Measurements from ENCODE around the gene EFNB2. TPM values are rescaled to one million over a fixed set of nuclear protein-coding genes. Genes with fewer than 3 reads are reported as not detected.

The EFNB2 gene
- total RNA-seq, 2 experiments from 2014 or later = 0.14 TPM; not detected in 1

GRCh38 chr13:106443607-106444322, 91.7 kb downstream of the EFNB2 start:
- no peak overlapping the region for H3K27ac Mint-ChIP-seq
- no peak overlapping the region for H3K4me3 Mint-ChIP-seq
- peaks cover 7% of the 10 kb centered on the region for H3K27me3 Mint-ChIP-seq
- no peaks in the 10 kb centered on the region for H3K4me1 Mint-ChIP-seq
- CTCF ChIA-PET = no interaction called here
- no peak for ATAC-seq
- no peak for DNase-seq
- H3K9me3 Mint-ChIP-seq (ENCODE audit: low read depth) = no peaks in the 10 kb centered on the region
- H3K36me3 Mint-ChIP-seq = no peaks in the 10 kb centered on the region

DNA sequence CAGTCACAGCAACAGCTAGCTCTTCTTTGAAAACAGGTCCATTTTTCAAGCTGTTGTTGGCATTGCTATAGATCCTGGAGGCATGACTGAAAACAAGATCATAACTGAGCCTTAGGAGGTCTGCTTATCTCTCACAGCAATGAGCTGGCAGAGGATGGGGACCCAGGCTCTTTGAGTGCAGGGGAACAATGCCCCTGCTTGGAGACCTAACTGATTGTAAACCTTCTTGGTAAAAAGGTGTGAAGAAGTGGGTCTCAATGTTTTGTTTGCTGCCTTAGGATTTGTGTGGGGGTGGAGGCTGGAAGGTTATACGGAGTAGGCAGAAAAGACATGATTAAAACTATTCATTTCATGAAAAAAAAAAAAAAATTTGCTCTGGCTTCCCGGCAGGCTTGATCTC, 94.6 kb downstream of the EFNB2 start:
- Mint-ChIP-seq H3K4me1 (no peaks in the 10 kb centered on the region), H3K9me3 (ENCODE audit: low read depth) (no peaks in the 10 kb centered on the region), H3K36me3 (no peaks in the 10 kb centered on the region), H3K4me3 (no peak overlapping the region), H3K27ac (no peak overlapping the region), H3K27me3 (peaks cover 7% of the 10 kb centered on the region)
- CTCF ChIA-PET = no interaction called here
- ATAC-seq (no peak), DNase-seq (no peak)

Other genes with a start within 250 kb of the EFNB2 start
- gene ARGLU1, start 32.5 kb upstream of the EFNB2 start, total RNA-seq = 100 to 1,000 TPM; 111 to 138 TPM